ENCODE measurements around the gene RTP3.

GRCh38 chr3:46508850-46509591 is 11.2 kb downstream of the RTP3 start:
- TF ChIP-seq CTCF (IDR thresholded peaks at IDR 0.05), result no peak
- TF ChIP-seq EZH2 (IDR thresholded peaks at IDR 0.05; ENCODE audit: borderline replicate concordance, insufficient read depth, low read depth, low read length, poor library complexity, severe bottlenecking), result no peak

Data from B cell (primary cell).